K562 (cell line): Measurements from ENCODE around the gene KLHL8. TPM values are rescaled to one million over a fixed set of nuclear protein-coding genes. Genes with fewer than 3 reads are reported as not detected.
A peak's percentile ranks its signal among the peaks of the same experiment; 100 is the strongest.

Experiments
- ATAC-seq: fragments of 200-7000 bp; cut with Tn5 transposase; 3 replicates; pipeline ENCODE4 v1.9.1; 2020; ENCODE audit warnings: moderate library complexity
- BruUV-seq: library from RNA; stranded (reverse); fragments of 400-500 nt; replicated peaks from 2 replicates; lab custom pipeline; 2021; lab: Mats Ljungman, UMichigan
- CTCF ChIA-PET: fragments of 300-600 bp; formaldehyde crosslinking; extraction: SDS; loops from one replicate; lab custom pipeline; 2021; ENCODE audit warnings: low intra/inter-chr PET ratio; lab: Yijun Ruan, JAX
- POLR2A ChIA-PET: fragments of 300-600, 350-650 bp; sonication (Branson Sonifier 250); formaldehyde crosslinking; extraction: SDS; loops from one replicate; lab custom pipeline; 2021; ENCODE audit warnings: antibody characterized with exemption, inconsistent platforms; lab: Yijun Ruan, JAX
- DNase-seq, 4 experiments: peaks; one replicate each; pipeline versions ENCODE4 v3.0.0 to v3.0.0-alpha.2; 2011 to 2018; ENCODE audit warnings: low spot score in 3 of 4, mixed read lengths in 3 of 4; ENCODE audit errors: extremely low read depth in 1 of 4
- FAIRE-seq: peaks from 2 replicates; lab custom pipeline; 2011; peaks lifted over from hg19 to GRCh38; lab: Jason Lieb, UNC
- H2AFZ ChIP-seq: 2 replicates; pipeline ENCODE4 v1.6.0; 2011; ENCODE audit warnings: low read depth, low read length, control low read depth, inconsistent platforms
- H3K27ac ChIP-seq: fragments of 200-600 bp; 3 replicates; pipeline ENCODE4 v1.8.0; 2011; ENCODE audit warnings: low read depth, mild to moderate bottlenecking, control low read depth, inconsistent platforms, low read length, moderate library complexity, mixed read lengths; ENCODE audit errors: extremely low read depth
- H3K27me3 ChIP-seq, 2 experiments: fragments of 300-600 bp in 1 of 2; 2 replicates in 1 of 2; 3 replicates in 1 of 2; pipeline versions ENCODE4 v1.6.0 to v1.8.0; 2011; ENCODE audit warnings: inconsistent platforms in 2 of 2, low read length in 2 of 2, mild to moderate bottlenecking in 1 of 2, mixed read lengths in 1 of 2, moderate library complexity in 1 of 2; ENCODE audit not compliant: control insufficient read depth in 2 of 2, insufficient read depth in 2 of 2
- H3K36me3 ChIP-seq: fragments of 300-600 bp; 3 replicates; pipeline ENCODE4 v1.8.0; 2011; ENCODE audit warnings: mild to moderate bottlenecking, low read length, inconsistent platforms; ENCODE audit not compliant: control insufficient read depth, insufficient read depth
- H3K4me1 ChIP-seq, 2 experiments: fragments of 200-600 bp in 1 of 2; replicated peaks in 1 of 2; 2 replicates in 1 of 2; 3 replicates in 1 of 2; pipeline versions ENCODE4 v1.5.1 to v1.8.0; 2011; ENCODE audit warnings: inconsistent platforms in 2 of 2, low read length in 2 of 2, mild to moderate bottlenecking in 1 of 2, mixed read lengths in 1 of 2, moderate library complexity in 1 of 2; ENCODE audit not compliant: control insufficient read depth in 2 of 2, insufficient read depth in 2 of 2
- H3K4me2 ChIP-seq: 2 replicates; pipeline ENCODE4 v1.6.1; 2011; ENCODE audit warnings: low read length, control low read depth, inconsistent platforms, mixed read lengths; ENCODE audit not compliant: insufficient read depth
- H3K4me3 ChIP-seq: fragments of 200-600 bp; sonication (generic), shearing (Covaris generic); 2 replicates; pipeline ENCODE4 v1.5.1; 2016; ENCODE audit warnings: control low read depth, inconsistent platforms
- H3K79me2 ChIP-seq: fragments of 200-600 bp; 3 replicates; pipeline ENCODE4 v1.8.0; 2011; ENCODE audit warnings: low read length, inconsistent platforms; ENCODE audit not compliant: control insufficient read depth, insufficient read depth
- H3K9ac ChIP-seq, 2 experiments: 2 replicates each; pipeline versions ENCODE4 v1.6.0 to v1.6.1; 2011; ENCODE audit warnings: low read depth in 2 of 2, low read length in 2 of 2, control low read depth in 1 of 2, inconsistent platforms in 1 of 2, mild to moderate bottlenecking in 1 of 2, mixed read lengths in 1 of 2; ENCODE audit not compliant: insufficient read depth in 1 of 2
- H3K9me1 ChIP-seq: one replicate; pipeline ENCODE4 v1.6.0; 2011; ENCODE audit warnings: inconsistent platforms, mild to moderate bottlenecking, low read length, moderate library complexity; ENCODE audit not compliant: control insufficient read depth, insufficient read depth
- H3K9me3 ChIP-seq: replicated peaks from 2 replicates; pipeline ENCODE4 v1.5.1; 2011; ENCODE audit warnings: low read depth, low read length, inconsistent platforms; ENCODE audit not compliant: control insufficient read depth, insufficient read depth
- H4K20me1 ChIP-seq: replicated peaks from 2 replicates; pipeline ENCODE4 v1.6.1; 2011; ENCODE audit warnings: low read length, inconsistent platforms, mixed read lengths; ENCODE audit not compliant: control insufficient read depth, insufficient read depth
- BRF2 ChIP-seq: IDR thresholded peaks from 3 replicates; pipeline ENCODE4 v1.6.1; 2011; ENCODE audit warnings: borderline replicate concordance, mild to moderate bottlenecking; ENCODE audit not compliant: insufficient read length, insufficient read depth
- FOSL1 ChIP-seq: fragments of 200-800 bp; sonication (Bioruptor generic); conservative IDR thresholded peaks from 2 replicates; pipeline ENCODE4 v1.6.1; 2016; ENCODE audit warnings: missing genetic modification characterization, missing compliant biosample characterization
- HDGF ChIP-seq: fragments of 450-650 bp; IDR thresholded peaks from 2 replicates; pipeline ENCODE4 v1.6.1; 2016
- JUNB ChIP-seq: fragments of 450-650 bp; formaldehyde crosslinking; conservative IDR thresholded peaks from 2 replicates; pipeline ENCODE4 v1.4.0; 2020; ENCODE audit warnings: mild to moderate bottlenecking
- NFRKB ChIP-seq: fragments of 450-650 bp; IDR thresholded peaks from 2 replicates; pipeline ENCODE4 v1.6.1; 2016; ENCODE audit warnings: low read depth
- NONO ChIP-seq, 2 experiments: fragments of 200-400 bp in 1 of 2; fragments of 450-650 bp in 1 of 2; formaldehyde crosslinking in 1 of 2; IDR thresholded peaks; 2 replicates each; pipeline ENCODE4 v1.6.1; 2017; ENCODE audit warnings: low read depth in 2 of 2, mild to moderate bottlenecking in 2 of 2, moderate library complexity in 2 of 2, low read length in 1 of 2
- RFX1 ChIP-seq: fragments of 450-650 bp; IDR thresholded peaks from 2 replicates; pipeline ENCODE4 v1.6.1; 2016; ENCODE audit warnings: mild to moderate bottlenecking, moderate library complexity
- SAFB ChIP-seq: fragments of 200-400 bp; formaldehyde crosslinking; IDR thresholded peaks from 2 replicates; pipeline ENCODE4 v1.6.1; 2017; ENCODE audit warnings: low read depth, low read length, borderline replicate concordance
- THRAP3 ChIP-seq: fragments of 450-650 bp; IDR thresholded peaks from 2 replicates; pipeline ENCODE4 v1.6.1; 2016; ENCODE audit warnings: mild to moderate bottlenecking, inconsistent platforms, borderline replicate concordance
- ZNF232 ChIP-seq: sonication (generic); formaldehyde crosslinking; IDR thresholded peaks from 2 replicates; pipeline ENCODE4 v1.8.0; 2022; ENCODE audit warnings: mild to moderate bottlenecking, missing genetic modification reagents
- ZNF316 ChIP-seq: fragments of 450-650 bp; IDR thresholded peaks from 2 replicates; pipeline ENCODE4 v1.6.1; 2016
- ZNF436 ChIP-seq: fragments of 250-450, 450-650 bp; sonication (Bioruptor Pico); formaldehyde crosslinking; IDR thresholded peaks from 2 replicates; pipeline ENCODE4 v1.7.0; 2020; ENCODE audit warnings: mild to moderate bottlenecking
- ZNF79 ChIP-seq: fragments of 250-450 bp; sonication (Bioruptor Pico); IDR thresholded peaks from 2 replicates; pipeline ENCODE4 v1.4.0; 2020; ENCODE audit warnings: low read depth, mild to moderate bottlenecking, moderate library complexity
- WGBS: fragments of 100-300 bp; shearing (Covaris generic); methylation state at CpG from one replicate; pipeline ENCODE4 v1.1.6; 2016; ENCODE audit warnings: low coverage, mixed read lengths; ENCODE audit not compliant: insufficient coverage; ENCODE audit errors: missing lambda C conversion rate; 5-methylcytosine and 5-hydroxymethylcytosine counted together
- in situ Hi-C: fragments of 300-500 bp; cut with MboI; formaldehyde crosslinking; loops from 4 replicates; pipeline ENCODE4 v1.15.0; 2018; ENCODE audit warnings: inconsistent platforms, mixed read lengths
- intact Hi-C: fragments of 100-400 bp; cut with micrococcal nuclease; formaldehyde crosslinking; loops from 2 replicates; pipeline ENCODE4 v1.14.2; 2022
- polyA plus RNA-seq, 8 experiments: library from polyadenylated mRNA; depleted of rRNA in 4 of 8; stranded (reverse) in 5 of 8; unstranded in 3 of 8; fragments of >200 nt; fragmentation: Nextera tagmentation in 2 of 8; fragmentation: Illumina TruSeq in 1 of 8; extraction: Ambion mirVana in 2 of 8; extraction: Trizol in 1 of 8; gene quantifications; 2 replicates each; pipeline versions ENCODE4 v1.2.1 to v1.2.3, GENCODE V29; 2011 to 2014; ENCODE audit warnings: inconsistent platforms in 1 of 8, missing spikeins in 1 of 8
- total RNA-seq, 7 experiments: library from RNA; depleted of rRNA in 6 of 7; stranded (reverse); fragments of >200 nt in 6 of 7; fragmentation: Illumina TruSeq in 2 of 7; extraction: Trizol in 2 of 7; gene quantifications; 2 replicates each; pipeline versions ENCODE4 v1.2.1 to v1.2.3, GENCODE V29; 2011 to 2021; ENCODE audit warnings: low replicate concordance in 1 of 7

Gene KLHL8
- total and polyA plus RNA-seq, 9 of the 15 experiments (the other 6 are each of a cell fraction or from before 2014, with no cell fraction given), result 8.7 to 25.3 (median 15.7) TPM

GRCh38 chr4:87250294-87250693 lies 29.9 kb upstream of the KLHL8 start (continued):
- no peak for TF ChIP-seq ZNF436 (CRISPR knock-in tag)
- no peak for TF ChIP-seq THRAP3
- TF ChIP-seq JUNB, result no peak
- TF ChIP-seq, all 486 proteins: peak for 0

- H3K9me3 ChIP-seq, result 0 out of 2 replicates have a peak, but pooled peaks cover 2% of the 10 kb centered on the region
- H3K9ac ChIP-seq, result no peak overlapping the region
- in situ Hi-C loops, result no loop called here
- no peaks in the 10 kb centered on the region for H4K20me1 ChIP-seq
- 0% methylated on average over 2 of the region's 2 CpGs for WGBS
- no peak overlapping the region for H3K4me2 ChIP-seq
- H3K4me1 ChIP-seq, result no peaks in the 10 kb centered on the region
- ATAC-seq (no peak), DNase-seq (no peak), FAIRE-seq (peak; percentile 42)
- no peak overlapping the region for H2AFZ ChIP-seq
- BruUV-seq, result no TSS peak
- ChIA-PET POLR2A (no interaction called here), CTCF (no interaction called here)
- no peak overlapping the region for H3K27ac ChIP-seq
- H3K9me1 ChIP-seq, result no peaks in the 10 kb centered on the region
- intact Hi-C loops, result no loop called here
- no peaks in the 10 kb centered on the region for H3K79me2 ChIP-seq
- TF ChIP-seq BRF2 (no peak), FOSL1 (tag) (no peak), HDGF (no peak), NFRKB (no peak), ZNF79 (CRISPR knock-in tag) (no peak), ZNF232 (CRISPR knock-in tag) (no peak), SAFB (no peak), NONO (IDR thresholded peaks at IDR 0.05; ENCODE audit: low read depth in 2 of 2, low read length in 1 of 2) (no peak), RFX1 (no peak), ZNF316 (no peak)
- no peaks in the 10 kb centered on the region for H3K36me3 ChIP-seq
- no peak overlapping the region for H3K4me3 ChIP-seq
- no peaks in the 10 kb centered on the region; a peak in 1 of 5 replicates for H3K27me3 ChIP-seq
These were observed 29.1 kb upstream of the KLHL8 start for GRCh38 chr4:87249332-87250019.
